Peyer's patch (tissue), 4 donors: ENCODE data around the gene RAB28.

Source experiments
- POLR2A ChIP-seq, 2 donors: fragments of 450-650 bp; IDR thresholded peaks; one replicate each; pipeline ENCODE4 v1.5.1; 2017; ENCODE audit warnings: antibody characterized with exemption in 2 of 2, mild to moderate bottlenecking in 2 of 2, moderate library complexity in 2 of 2
- TF ChIP-seq, protein P1 (sequence below), 6 experiments: fragments of 450-650 bp in 4 of 6; fragments of 200-600 bp in 2 of 6; sonication (generic) in 1 of 6; IDR thresholded peaks; one replicate each; pipeline ENCODE4 v1.5.1; 2017 to 2019; ENCODE audit warnings: antibody characterized with exemption in 6 of 6, mild to moderate bottlenecking in 3 of 6, moderate library complexity in 1 of 6

- TF ChIP-seq POLR2A (IDR thresholded peaks at IDR 0.05): no peak
- TF ChIP-seq, protein P1, sequence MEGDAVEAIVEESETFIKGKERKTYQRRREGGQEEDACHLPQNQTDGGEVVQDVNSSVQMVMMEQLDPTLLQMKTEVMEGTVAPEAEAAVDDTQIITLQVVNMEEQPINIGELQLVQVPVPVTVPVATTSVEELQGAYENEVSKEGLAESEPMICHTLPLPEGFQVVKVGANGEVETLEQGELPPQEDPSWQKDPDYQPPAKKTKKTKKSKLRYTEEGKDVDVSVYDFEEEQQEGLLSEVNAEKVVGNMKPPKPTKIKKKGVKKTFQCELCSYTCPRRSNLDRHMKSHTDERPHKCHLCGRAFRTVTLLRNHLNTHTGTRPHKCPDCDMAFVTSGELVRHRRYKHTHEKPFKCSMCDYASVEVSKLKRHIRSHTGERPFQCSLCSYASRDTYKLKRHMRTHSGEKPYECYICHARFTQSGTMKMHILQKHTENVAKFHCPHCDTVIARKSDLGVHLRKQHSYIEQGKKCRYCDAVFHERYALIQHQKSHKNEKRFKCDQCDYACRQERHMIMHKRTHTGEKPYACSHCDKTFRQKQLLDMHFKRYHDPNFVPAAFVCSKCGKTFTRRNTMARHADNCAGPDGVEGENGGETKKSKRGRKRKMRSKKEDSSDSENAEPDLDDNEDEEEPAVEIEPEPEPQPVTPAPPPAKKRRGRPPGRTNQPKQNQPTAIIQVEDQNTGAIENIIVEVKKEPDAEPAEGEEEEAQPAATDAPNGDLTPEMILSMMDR (IDR thresholded peaks at IDR 0.05): no peak
These were observed 888 bp downstream of the RAB28 start for GRCh38 chr4:13483136-13483767.
